GM19468 (cell line): ENCODE data around the gene TANGO2.

ENCODE experiments used
- ATAC-seq: cut with Tn5 transposase; IDR thresholded peaks from one replicate; pipeline ENCODE4 v1.9.1; 2021; ENCODE audit warnings: mild to moderate bottlenecking, moderate library complexity, moderate number of reproducible peaks; ENCODE audit not compliant: unreplicated experiment; ENCODE audit errors: extremely low read depth

TANGO2 gene

DNA sequence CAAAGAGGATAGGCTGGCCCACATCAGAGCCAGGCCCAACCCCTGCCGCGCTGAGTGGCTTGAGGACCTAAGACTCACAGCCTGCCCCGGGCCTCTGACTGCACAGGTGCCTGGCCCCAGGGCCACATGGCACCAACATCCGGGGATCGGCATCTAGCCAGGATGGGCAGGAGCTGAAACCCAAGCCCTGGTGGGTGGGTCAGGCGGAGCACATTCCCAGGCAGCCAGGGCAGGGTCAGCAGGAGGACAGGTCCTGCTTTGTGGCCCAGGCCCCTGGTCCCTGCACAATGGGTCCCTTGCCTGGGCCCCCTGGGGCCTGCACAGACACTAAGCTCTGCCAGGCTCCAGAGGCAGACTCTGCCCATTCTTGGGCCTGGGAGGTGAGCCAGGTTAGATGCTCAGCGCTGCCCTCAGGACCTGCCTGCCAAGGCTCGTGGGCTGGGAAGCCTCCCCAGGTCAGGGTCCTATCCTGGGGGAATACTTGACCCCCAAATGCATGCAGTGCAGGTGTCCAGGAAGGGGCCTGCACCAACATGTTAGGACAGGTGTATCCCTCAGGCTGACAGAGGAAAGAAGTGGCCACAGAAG is 37.8 kb upstream of the TANGO2 start:
- ATAC-seq: no peak

DNA sequence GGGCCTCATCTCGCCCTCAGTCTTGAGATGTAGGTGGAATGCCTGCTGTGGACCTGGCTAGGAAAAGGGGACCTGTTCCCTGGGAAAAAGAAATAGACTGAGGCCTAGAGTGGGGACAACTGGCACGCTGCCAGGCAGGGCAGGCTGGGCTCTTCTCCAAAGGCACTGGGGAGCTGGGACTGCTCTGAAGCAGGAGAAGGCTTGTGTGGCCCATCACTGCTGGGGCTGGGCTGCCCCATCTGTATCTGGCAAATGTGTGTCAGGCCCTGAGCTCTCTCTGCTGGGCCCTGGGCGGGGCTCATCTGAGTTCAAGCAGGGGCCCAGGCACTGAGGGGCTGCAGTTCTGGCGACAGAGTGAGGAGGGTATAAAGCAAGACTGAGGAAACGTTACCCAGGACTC is 37.2 kb upstream of the TANGO2 start:
- no peak for ATAC-seq

GRCh38 chr22:19984201-19984753 is 36.6 kb upstream of the TANGO2 start:
- no peak for ATAC-seq

GRCh38 chr22:19984851-19985811 is 35.8 kb upstream of the TANGO2 start:
- ATAC-seq: no peak

DNA sequence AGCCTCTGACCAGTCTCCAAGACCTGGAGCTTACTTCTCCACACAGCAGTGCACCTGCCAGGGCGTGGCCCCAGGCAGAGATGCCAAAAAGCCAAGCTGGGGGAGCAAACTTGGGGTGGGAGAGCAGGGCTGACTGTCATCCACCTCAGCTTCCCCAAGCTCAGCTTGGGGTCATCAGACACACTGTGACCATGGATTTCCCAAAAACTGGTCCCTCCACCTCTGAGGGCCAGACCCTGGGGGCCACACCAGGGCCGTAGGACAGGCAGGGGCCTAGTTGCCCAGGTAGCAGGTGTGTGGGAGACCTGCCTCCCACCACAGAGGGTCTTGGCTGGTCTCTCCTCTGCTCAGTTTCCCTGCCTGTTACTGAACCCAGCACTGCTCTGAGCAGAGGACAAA is 34.9 kb upstream of the TANGO2 start:
- ATAC-seq: no peak

DNA sequence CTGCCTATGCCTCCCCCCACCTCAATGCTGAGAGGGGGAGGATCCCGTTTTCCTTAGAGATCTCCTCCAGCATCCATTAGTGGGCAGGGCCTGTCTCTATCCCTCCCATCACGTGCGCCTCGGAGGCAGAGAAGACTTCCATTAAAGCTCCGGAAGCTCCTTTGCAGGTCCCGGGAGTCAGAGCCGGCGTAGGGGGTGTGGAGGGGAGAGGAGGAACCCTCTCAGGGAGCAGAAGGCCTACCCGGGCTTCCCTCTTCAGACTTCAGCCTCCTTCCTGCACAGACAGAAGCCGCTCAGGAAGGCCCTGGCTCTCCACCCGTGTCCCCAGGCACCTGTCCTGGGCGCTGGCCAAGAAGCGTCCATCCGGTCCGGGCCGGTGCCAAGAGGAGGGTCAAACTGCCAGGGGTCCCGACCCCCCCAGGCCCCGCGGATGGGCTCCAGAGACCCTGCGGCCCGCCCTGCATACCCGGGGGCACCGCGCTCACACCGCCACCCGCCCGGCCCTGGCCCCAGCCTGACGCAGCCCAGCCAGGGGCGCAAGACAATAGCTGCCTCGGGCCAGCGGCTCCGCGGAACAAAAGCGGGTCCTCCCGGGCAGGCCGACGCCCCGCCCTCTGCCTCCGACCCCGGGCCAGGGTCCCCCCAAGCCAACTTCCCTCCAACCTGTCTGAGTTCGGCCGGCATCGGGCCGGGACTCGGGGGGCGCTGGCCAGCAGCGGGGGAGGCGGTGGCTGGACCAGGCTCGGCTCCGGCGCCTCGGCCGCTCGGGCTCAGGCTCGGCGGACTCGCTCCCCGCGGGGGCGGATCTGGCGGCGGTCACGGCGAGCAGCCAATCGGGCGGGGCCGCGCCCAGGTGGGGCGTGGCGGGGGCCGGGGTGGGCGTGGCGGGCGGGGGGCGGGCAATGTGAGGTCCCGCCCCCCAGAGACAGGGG is 34.2 kb upstream of the TANGO2 start:
- no peak for ATAC-seq

- ATAC-seq: no peak
These were observed 33.3 kb upstream of the TANGO2 start for GRCh38 chr22:19987394-19988306.

GRCh38 chr22:19988331-19988808 is 32.5 kb upstream of the TANGO2 start:
- ATAC-seq: no peak

- no peak for ATAC-seq
These were observed 31.8 kb upstream of the TANGO2 start for GRCh38 chr22:19988965-19989724.

GRCh38 chr22:19989725-19990067 is 31.2 kb upstream of the TANGO2 start:
- no peak for ATAC-seq

DNA sequence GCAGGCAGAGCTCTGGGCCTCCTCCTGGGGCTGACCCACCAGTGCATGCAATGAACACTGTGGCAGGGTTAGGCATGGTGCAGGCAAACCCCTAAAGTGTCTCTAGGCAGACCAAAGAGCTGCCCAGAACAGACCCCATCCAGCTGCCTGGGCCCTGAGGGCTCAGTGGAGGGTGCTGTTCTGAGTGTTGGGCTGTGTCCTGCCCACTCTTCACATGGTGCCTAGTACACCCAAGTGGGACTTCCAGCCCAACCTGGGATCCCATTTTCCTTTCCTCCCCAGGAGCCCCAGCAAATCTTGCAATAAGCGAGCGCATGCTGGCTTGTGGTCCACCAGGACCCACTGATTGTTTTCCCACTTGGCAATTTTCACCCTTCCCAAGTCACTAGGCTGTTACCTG is 30.7 kb upstream of the TANGO2 start:
- ATAC-seq: no peak

DNA sequence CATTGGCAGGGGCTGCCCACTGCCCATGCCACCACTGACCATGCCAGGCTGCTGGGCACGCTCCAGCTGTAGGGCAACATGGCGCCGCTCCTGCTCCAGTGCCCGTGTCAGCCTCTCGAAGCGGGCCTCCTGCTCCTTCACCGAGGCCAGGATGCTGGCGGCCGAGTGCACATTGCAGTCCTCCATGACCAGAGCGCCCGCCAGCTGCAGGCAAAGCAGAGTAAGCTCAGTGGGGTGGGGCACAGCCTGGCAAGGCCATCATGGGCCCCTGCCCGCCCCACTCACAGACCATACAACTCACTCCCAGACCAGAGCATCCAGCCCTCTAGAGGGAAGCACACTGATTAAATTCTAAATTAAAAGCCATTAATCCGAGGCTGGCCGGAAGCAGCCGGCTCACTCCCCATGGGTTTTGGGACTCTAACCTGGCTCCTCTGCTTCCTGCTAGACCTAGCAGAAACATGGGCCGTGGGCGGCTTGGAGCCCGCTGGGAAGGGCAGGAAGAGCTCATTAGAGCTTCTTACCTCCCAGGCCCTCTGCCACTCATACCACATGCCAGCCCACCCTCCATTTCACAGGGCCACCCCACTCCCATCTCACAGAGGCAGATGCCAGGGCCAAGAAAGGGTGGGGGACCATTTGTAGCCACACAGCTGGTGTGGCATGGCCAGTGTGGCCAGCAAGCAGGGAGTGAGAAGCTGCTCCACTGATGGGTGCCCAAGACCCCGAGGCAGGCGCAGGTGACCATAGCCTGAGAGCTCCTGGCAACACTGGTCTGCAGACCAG is 30.1 kb upstream of the TANGO2 start:
- no peak for ATAC-seq

DNA sequence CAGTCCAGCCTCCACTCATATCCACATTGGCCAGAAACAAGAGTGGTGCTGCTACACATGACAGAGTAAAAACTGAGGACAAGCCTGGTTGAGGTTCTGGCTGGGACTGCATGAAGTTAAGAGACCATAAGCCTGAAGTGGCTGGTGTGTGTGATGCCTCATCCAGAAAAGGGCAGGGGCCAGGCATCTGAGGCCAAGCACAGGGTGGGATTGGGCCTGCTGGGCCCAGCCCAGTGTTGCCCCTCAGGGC is 29.6 kb upstream of the TANGO2 start:
- no peak for ATAC-seq

DNA sequence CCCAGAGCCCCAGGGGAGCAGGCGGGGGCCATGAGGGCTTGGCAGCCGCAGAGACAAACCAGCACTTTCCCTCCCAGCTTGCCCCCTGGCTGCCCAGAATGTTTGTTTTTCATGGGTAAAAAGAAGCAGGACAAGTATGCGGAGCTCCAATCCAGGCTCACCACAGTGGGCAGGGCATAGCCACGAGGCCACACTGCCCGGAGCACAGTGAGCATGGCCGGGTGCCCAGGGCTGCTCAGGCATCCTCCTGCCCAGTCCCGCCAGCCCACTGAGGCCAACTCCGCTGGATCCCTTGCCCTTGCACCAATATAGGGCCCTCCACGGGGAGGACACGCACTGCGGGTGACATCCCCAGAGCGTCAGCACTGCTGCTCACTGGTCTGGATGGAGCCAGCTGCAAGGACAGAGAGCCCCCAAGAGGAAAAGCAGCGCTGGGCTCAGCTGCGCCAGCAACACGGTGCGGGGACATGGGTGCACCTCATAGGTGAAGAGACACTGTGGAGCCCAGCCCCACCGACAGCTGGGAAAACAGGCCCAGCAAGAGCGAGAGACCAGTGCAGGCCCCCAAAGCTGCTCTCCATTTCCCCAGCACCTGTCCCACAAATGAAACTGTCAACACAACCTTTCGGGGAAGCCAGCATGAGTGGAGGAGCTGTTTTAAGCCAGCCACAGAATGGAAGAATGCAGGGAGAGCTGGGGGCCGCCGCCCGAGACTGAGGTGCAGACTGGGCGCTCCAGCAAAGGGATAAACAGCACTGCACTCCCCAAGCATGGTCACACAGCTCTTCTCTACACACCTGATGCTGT is 29.1 kb upstream of the TANGO2 start:
- ATAC-seq: no peak

DNA sequence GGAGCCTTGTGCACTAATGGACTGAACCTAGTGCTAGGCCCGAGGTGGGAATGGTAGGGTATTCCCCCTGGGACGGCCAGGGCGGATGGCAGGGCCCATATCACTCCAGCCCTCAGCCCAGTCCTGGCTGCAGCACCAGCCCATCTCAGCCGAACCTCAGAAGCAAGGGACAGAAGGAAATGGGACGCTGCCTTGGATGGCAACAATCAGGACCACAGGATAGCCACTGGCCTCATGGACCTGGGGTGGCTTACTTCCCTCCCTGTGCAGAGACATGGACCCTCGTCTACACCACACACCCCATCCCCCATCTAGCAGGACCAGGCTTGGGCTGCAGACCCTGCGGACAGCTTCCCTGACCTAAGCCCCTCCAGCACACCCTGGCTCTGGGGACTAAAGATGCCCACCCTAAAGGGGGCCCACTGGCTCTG is 28.4 kb upstream of the TANGO2 start:
- ATAC-seq: no peak

DNA sequence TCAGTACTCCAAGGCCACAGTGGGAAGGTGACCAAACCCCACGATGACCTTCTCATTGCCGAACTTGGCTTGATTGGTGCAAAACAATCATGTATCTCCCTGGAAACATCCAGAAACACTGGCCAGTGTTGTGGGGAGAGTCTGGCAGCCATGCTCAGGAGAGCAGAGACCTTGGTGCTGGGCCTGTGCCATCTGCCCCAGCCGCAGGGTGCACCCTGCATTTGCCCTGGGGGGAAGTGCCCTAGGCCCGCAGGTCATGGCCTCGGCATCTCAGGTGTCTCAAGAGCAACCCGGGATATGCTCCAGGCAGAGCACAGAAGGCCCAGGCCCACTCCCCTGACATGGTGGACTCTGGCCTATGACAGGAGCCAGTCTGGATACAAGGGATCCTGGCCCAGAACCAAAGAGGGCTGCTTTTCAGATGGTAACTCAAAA is 28.0 kb upstream of the TANGO2 start:
- no peak for ATAC-seq

DNA sequence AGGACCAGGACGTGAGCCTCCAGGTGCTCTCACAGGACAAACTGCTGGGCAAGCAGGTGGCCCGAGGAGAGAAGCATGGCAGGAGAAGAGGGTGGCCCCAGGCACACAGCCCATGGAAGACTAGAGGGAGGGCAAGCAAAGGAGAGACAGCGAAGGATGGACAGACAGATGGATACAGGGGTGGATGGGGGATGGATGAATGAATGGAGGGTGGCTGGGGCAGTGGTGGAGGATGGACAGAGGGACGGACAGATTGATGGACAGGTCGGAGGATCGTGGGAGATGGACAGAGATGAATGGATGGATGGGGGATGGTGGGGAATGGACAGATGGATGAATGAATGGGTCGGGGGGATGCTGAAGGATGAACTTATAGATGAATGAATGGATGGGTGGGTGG is 27.0 kb upstream of the TANGO2 start:
- no peak for ATAC-seq
